Measurements from ENCODE around the gene MMEL1.
"Not testable (repeated sequence)": the region's sequence is repeated elsewhere in the genome, so short reads cannot be mapped to it uniquely, and the experiment has no call there.

MMEL1 gene

GRCh38 chr1:2555634-2556276, 77.1 kb downstream of the MMEL1 start:
- POLR2A ChIA-PET, result interaction anchor here (0.8 to 1.5 kb wide), 4 partner anchors 9 to 29 kb away, joined by 3 to 11 read pairs (median 4); no protein-coding TSS in a partner anchor
- TF ChIP-seq, protein P1, sequence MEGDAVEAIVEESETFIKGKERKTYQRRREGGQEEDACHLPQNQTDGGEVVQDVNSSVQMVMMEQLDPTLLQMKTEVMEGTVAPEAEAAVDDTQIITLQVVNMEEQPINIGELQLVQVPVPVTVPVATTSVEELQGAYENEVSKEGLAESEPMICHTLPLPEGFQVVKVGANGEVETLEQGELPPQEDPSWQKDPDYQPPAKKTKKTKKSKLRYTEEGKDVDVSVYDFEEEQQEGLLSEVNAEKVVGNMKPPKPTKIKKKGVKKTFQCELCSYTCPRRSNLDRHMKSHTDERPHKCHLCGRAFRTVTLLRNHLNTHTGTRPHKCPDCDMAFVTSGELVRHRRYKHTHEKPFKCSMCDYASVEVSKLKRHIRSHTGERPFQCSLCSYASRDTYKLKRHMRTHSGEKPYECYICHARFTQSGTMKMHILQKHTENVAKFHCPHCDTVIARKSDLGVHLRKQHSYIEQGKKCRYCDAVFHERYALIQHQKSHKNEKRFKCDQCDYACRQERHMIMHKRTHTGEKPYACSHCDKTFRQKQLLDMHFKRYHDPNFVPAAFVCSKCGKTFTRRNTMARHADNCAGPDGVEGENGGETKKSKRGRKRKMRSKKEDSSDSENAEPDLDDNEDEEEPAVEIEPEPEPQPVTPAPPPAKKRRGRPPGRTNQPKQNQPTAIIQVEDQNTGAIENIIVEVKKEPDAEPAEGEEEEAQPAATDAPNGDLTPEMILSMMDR (IDR thresholded peaks at IDR 0.05; ENCODE audit: control extremely low read depth, extremely low read depth, low read depth, missing control alignments), result no peak
- CTCF ChIA-PET, result interaction anchor here (0.9 to 2.0 kb wide), 8 partner anchors 7 to 141 kb away, joined by 3 to 10 read pairs (median 4); no protein-coding TSS in a partner anchor
- DNase-seq (ENCODE audit: extremely low spot score), result peak; percentile 75

GRCh38 chr1:2554621-2555387, 78.0 kb downstream of the MMEL1 start:
- POLR2A ChIA-PET, result no interaction called here
- TF ChIP-seq, protein P1 (IDR thresholded peaks at IDR 0.05; ENCODE audit: control extremely low read depth, extremely low read depth, low read depth, missing control alignments), result peak; percentile 88
- DNase-seq (ENCODE audit: extremely low spot score), result peak; percentile 70
- CTCF ChIA-PET, result interaction anchor here (1.0 to 2.0 kb wide), 3 partner anchors 10 to 29 kb away, joined by 3 to 10 read pairs (median 4); no protein-coding TSS in a partner anchor

DNA sequence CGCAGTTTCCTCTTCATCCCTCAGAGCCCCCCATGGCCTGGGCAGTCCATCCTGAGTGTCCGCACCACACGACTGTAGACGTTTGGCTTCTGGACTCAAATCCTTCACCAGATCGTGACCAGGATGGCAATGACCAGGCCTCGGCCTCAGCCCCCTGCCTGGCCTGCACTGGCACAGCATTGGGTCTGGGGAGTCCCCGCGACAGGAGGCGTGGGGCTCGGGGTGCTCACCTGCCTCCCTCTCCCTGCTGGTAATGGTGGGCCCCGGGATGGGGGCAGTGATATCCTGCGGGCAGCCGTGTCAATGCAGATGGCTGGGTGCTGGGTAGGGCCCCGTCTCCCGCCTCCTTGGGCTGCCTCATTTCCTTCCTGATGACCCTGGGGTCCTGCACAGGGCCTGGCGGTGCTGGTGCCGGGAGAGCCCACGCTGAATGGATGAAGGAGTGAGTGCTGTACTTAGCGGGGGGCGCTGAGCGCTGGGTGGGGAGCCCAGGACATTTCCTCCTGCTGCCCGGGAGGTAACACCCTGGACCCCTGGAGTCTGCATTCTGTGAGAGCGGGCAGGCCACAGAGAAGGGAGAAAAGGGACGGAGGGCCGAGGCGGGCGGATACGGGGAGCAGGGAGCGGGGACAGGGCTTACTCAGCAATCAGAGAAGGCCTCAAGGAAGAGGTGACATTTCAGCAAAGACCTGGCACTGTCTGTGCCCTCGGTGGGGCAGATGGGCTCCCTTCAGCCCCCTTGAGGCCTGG, 78.8 kb downstream of the MMEL1 start:
- TF ChIP-seq, protein P1 (IDR thresholded peaks at IDR 0.05; ENCODE audit: control extremely low read depth, extremely low read depth, low read depth, missing control alignments), result no peak
- no peak for DNase-seq (ENCODE audit: extremely low spot score)
- POLR2A ChIA-PET, result no interaction called here
- CTCF ChIA-PET, result interaction anchor here (1.0 kb wide), 1 partner anchor 30 kb away, joined by 3 read pairs; no protein-coding TSS in a partner anchor

DNA sequence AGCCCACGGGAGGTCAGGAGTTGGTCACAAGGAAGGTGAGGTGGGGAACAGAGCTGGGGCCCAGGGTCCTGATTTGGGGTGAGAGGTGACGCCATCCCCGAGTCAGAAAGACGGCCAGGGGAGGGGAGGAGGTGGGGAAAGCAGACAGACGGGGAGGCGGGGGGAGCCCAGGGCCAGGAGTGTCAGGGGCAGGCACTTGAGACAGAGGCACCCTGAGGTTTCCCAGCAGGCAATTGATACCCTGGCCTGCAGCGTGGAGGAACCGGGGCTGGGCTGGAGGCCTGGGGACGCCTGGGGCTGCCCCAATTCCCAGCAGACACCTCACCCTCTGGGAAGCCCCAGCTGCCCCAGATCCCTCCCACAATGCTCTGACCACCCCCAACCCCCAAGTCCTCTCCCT, 79.7 kb downstream of the MMEL1 start:
- DNase-seq (ENCODE audit: extremely low spot score); POLR2A ChIA-PET; CTCF ChIA-PET: not testable (repeated sequence)

GRCh38 chr1:2552189-2552588, 80.6 kb downstream of the MMEL1 start:
- ChIA-PET POLR2A (no interaction called here), CTCF (no interaction called here)
- DNase-seq (ENCODE audit: extremely low spot score), result no peak
- TF ChIP-seq, protein P1 (IDR thresholded peaks at IDR 0.05; ENCODE audit: control extremely low read depth, extremely low read depth, low read depth, missing control alignments), result no peak

DNA sequence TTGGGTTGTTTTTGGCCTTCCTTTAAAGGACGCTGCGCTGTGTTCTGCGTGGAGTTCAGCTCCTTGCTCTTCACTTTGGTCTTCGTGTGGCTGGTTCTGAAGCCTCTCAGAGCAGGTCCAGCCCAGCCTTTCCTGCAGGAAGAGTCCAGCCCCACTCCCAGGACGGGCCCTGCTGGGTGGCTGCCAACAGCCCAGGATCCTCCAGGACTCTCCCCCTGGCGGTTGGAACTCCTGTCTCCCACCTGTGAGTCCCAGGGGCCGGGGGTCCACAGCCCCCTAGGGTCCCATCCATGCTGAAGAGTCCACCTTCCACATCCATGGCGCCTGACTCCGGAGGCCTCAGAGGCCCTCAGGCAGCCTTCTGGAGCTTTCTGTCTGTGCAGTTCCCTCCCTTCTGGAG, 81.3 kb downstream of the MMEL1 start:
- POLR2A ChIA-PET; DNase-seq (ENCODE audit: extremely low spot score); CTCF ChIA-PET: not testable (repeated sequence)

DNA sequence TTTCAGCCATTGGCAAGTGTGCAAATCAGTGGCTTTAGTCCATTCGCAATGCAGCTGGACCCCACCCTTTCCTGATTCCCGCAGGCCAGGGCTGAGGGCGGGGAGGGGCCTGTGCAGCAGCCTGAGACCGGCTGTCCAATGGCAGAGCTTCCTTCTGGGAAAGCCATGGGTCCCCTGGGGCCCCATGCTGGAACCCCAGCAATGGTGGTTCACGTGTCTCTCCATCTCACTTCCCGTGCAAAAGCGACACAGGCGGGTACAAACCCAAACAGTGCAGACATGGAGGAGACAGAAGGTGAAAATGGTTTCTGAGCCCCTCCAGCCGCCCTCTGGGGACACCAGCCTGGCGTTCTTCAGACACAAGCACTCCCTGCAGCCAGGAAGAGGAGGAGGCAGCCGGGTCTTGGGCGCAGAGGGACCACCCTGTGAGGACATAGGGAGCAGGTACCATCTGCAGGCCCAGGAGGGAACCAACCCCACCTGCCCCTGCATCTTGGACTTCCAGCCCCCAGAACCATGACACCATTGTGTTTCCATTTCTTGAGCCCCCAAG, 82.4 kb downstream of the MMEL1 start:
- POLR2A ChIA-PET, result interaction anchor here (1.4 to 2.0 kb wide), 2 partner anchors 8 to 27 kb away, joined by 4 to 6 read pairs; no protein-coding TSS in a partner anchor
- CTCF ChIA-PET, result interaction anchor here (2.5 kb wide), 1 partner anchor 355 kb away, joined by 10 read pairs; the partner anchor contains the start of gene FAAP20
- DNase-seq (ENCODE audit: extremely low spot score), result not testable (repeated sequence)

- ChIA-PET CTCF (interaction anchor here (0.7 to 2.5 kb wide), 2 partner anchors 12 to 354 kb away, joined by 3 to 10 read pairs; partner anchors contain the start of gene FAAP20), POLR2A (interaction anchor here (1.4 to 2.0 kb wide), 2 partner anchors 9 to 28 kb away, joined by 4 to 6 read pairs; no protein-coding TSS in a partner anchor)
- not testable (repeated sequence) for DNase-seq (ENCODE audit: extremely low spot score)
Observed at GRCh38 chr1:2549367-2550029, 83.3 kb downstream of the MMEL1 start.

All from GM10248 (cell line).